Raji (cell line): ENCODE results near the gene IRAK3.

Source experiments
- POLR2A ChIP-seq: IDR thresholded peaks from 2 replicates; pipeline ENCODE4 v1.6.1; 2011; ENCODE audit warnings: low read depth, low read length, control low read depth; ENCODE audit not compliant: insufficient read depth

Gene IRAK3

GRCh38 chr12:66240096-66240820, 51.2 kb downstream of the IRAK3 start:
- no peak for TF ChIP-seq POLR2A

GRCh38 chr12:66241061-66242043, 52.3 kb downstream of the IRAK3 start:
- TF ChIP-seq POLR2A, result no peak

GRCh38 chr12:66242311-66242710, 53.3 kb downstream of the IRAK3 start:
- TF ChIP-seq POLR2A, result no peak

GRCh38 chr12:66243911-66244310, 54.9 kb downstream of the IRAK3 start:
- no peak for TF ChIP-seq POLR2A

- TF ChIP-seq POLR2A, result no peak
These were observed 55.4 kb downstream of the IRAK3 start for GRCh38 chr12:66244446-66244845.

GRCh38 chr12:66247741-66248140, 58.7 kb downstream of the IRAK3 start:
- no peak for TF ChIP-seq POLR2A

- no peak for TF ChIP-seq POLR2A
These were observed 62.0 kb downstream of the IRAK3 start for GRCh38 chr12:66251049-66251448.

- no peak for TF ChIP-seq POLR2A
These were observed 63.8 kb downstream of the IRAK3 start for GRCh38 chr12:66252771-66253170.

GRCh38 chr12:66255737-66256136, 66.7 kb downstream of the IRAK3 start:
- TF ChIP-seq POLR2A, result no peak

- TF ChIP-seq POLR2A, result no peak
These were observed 69.0 kb downstream of the IRAK3 start for GRCh38 chr12:66258011-66258410.

- no peak for TF ChIP-seq POLR2A
These were observed 73.7 kb downstream of the IRAK3 start for GRCh38 chr12:66262737-66263136.

GRCh38 chr12:66268562-66268961, 79.5 kb downstream of the IRAK3 start:
- no peak for TF ChIP-seq POLR2A

- no peak for TF ChIP-seq POLR2A
These were observed 80.1 kb downstream of the IRAK3 start for GRCh38 chr12:66269142-66269541.

GRCh38 chr12:66269757-66270383, 80.9 kb downstream of the IRAK3 start:
- TF ChIP-seq POLR2A, result no peak

GRCh38 chr12:66270613-66271012, 81.6 kb downstream of the IRAK3 start:
- no peak for TF ChIP-seq POLR2A
